NCI-H460 (cell line): ENCODE results near the gene IFITM5. TPM values are rescaled to one million over a fixed set of nuclear protein-coding genes. Genes with fewer than 3 reads are reported as not detected.
"Not testable (repeated sequence)": the region's sequence is repeated elsewhere in the genome, so short reads cannot be mapped to it uniquely, and the experiment has no call there.

ENCODE experiments used
- DNase-seq: peaks from one replicate; pipeline ENCODE4 v3.0.0-alpha.2; 2016; ENCODE audit warnings: low read depth; ENCODE audit errors: extremely low read depth
- total RNA-seq: library from RNA; depleted of rRNA; stranded (reverse); fragments of >200 nt; shearing (Covaris generic); gene quantifications from 2 replicates; pipeline ENCODE4 v1.2.3, GENCODE V29; 2014

IFITM5 gene
- total RNA-seq, 1 experiment from 2014 or later, result not detected

GRCh38 chr11:328516-329100 is 29.3 kb upstream of the IFITM5 start:
- DNase-seq, result not testable (repeated sequence)

- DNase-seq, result no peak
Observed at GRCh38 chr11:328012-328411, 28.7 kb upstream of the IFITM5 start.

GRCh38 chr11:327581-327923 is 28.2 kb upstream of the IFITM5 start:
- DNase-seq, result no peak

- DNase-seq, result no peak
Observed at GRCh38 chr11:326842-327580, 27.7 kb upstream of the IFITM5 start.

- no peak for DNase-seq
Observed at GRCh38 chr11:326592-326841, 27.2 kb upstream of the IFITM5 start.

- no peak for DNase-seq
Observed at GRCh38 chr11:325796-326591, 26.7 kb upstream of the IFITM5 start.

GRCh38 chr11:324593-325517 is 25.5 kb upstream of the IFITM5 start:
- not testable (repeated sequence) for DNase-seq

- DNase-seq, result no peak
Observed at GRCh38 chr11:324156-324555, 24.8 kb upstream of the IFITM5 start.

GRCh38 chr11:319888-320273 is 20.6 kb upstream of the IFITM5 start:
- not testable (repeated sequence) for DNase-seq

GRCh38 chr11:319121-319887 is 20.0 kb upstream of the IFITM5 start:
- not testable (repeated sequence) for DNase-seq

- DNase-seq, result not testable (repeated sequence)
Observed at GRCh38 chr11:318405-319120, 19.2 kb upstream of the IFITM5 start.

GRCh38 chr11:317668-318404 is 18.5 kb upstream of the IFITM5 start:
- not testable (repeated sequence) for DNase-seq

GRCh38 chr11:316891-317301 is 17.6 kb upstream of the IFITM5 start:
- no peak for DNase-seq

- DNase-seq, result no peak
Observed at GRCh38 chr11:316031-316701, 16.8 kb upstream of the IFITM5 start.

- DNase-seq, result no peak
Observed at GRCh38 chr11:315516-315994, 16.2 kb upstream of the IFITM5 start.

- DNase-seq, result no peak
Observed at GRCh38 chr11:315051-315481, 15.7 kb upstream of the IFITM5 start.

- DNase-seq, result not testable (repeated sequence)
Observed at GRCh38 chr11:314554-314875, 15.2 kb upstream of the IFITM5 start.
